ENCODE results near the gene JMJD1C. TPM values are rescaled to one million over a fixed set of nuclear protein-coding genes. Genes with fewer than 3 reads are reported as not detected.
"Not testable (repeated sequence)": the region's sequence is repeated elsewhere in the genome, so short reads cannot be mapped to it uniquely, and the experiment has no call there.

The JMJD1C gene
- total and polyA plus RNA-seq, 4 donors: 61.8 to 187 (median 99.9) TPM

DNA sequence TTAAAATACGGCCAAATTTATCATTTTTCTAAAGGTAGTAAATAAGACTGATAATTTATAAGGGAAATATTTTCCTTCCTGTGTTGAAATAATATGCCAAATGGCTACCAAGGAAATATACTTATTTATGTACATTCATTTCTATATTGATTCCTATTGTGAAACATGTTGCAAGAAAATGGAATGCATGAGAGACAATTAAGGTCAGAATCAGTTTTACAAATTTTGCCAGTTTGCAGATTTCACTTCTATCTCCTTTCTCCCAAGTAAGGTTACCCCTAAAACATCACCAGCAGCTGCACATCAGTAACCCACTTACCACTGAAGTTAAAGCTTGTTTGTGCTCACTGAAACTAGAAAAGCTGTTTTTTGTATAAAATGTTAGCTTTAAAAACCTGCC is 36.2 kb upstream of the JMJD1C start:
- Histone ChIP-seq H3K36me3 (ENCODE audit: control insufficient read depth, insufficient read depth, low read length) (no peaks in the 10 kb centered on the region), H3K4me3 (ENCODE audit: low read depth, low read length) (no peak overlapping the region), H3K4me1 (ENCODE audit: control insufficient read depth, insufficient read depth, low read length) (peaks cover 10% of the 10 kb centered on the region), H3K27ac (ENCODE audit: low read depth, low read length) (no peak overlapping the region), H3K9me3 (ENCODE audit: control insufficient read depth, insufficient read depth, low read length) (no peaks in the 10 kb centered on the region), H3K27me3 (ENCODE audit: control insufficient read depth, insufficient read depth, low read length) (no peaks in the 10 kb centered on the region)
- DNase-seq (ENCODE audit: low read depth in 4 of 6, low spot score in 6 of 6): no peak
- WGBS (ENCODE audit: insufficient coverage): no CpG with 5 or more reads among the region's 1 CpG

DNA sequence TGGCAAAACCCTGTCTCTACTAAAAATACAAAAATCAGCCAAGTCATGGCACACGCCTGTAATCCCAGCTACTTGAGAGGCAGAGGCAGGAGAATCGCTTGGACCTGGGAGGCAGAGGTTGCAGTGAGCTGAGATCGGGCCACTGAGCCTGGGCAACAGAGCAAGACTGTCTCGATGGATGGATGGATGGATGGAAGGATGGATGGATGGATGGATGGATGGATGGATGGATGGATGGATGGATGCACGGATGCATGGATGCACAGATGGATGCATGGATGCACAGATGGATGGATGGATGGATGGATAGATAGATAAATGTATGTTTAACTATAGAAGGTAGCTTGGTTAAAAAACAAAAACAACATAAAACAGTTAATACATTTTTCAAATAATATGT is 34.8 kb upstream of the JMJD1C start:
- 100% methylated on average over 3 of the region's 5 CpGs for WGBS (ENCODE audit: insufficient coverage)
- not testable (repeated sequence) for H3K27me3 ChIP-seq (ENCODE audit: control insufficient read depth, insufficient read depth, low read length); H3K4me3 ChIP-seq (ENCODE audit: low read depth, low read length); DNase-seq (ENCODE audit: low read depth in 4 of 6, low spot score in 6 of 6); H3K9me3 ChIP-seq (ENCODE audit: control insufficient read depth, insufficient read depth, low read length); H3K27ac ChIP-seq (ENCODE audit: low read depth, low read length); H3K36me3 ChIP-seq (ENCODE audit: control insufficient read depth, insufficient read depth, low read length); H3K4me1 ChIP-seq (ENCODE audit: control insufficient read depth, insufficient read depth, low read length)

- DNase-seq (ENCODE audit: low read depth in 4 of 6, low spot score in 6 of 6): no peak
- H3K27me3 ChIP-seq (ENCODE audit: control insufficient read depth, insufficient read depth, low read length): no peaks in the 10 kb centered on the region
- WGBS (ENCODE audit: insufficient coverage): 86% methylated on average over 1 of the region's 1 CpG
- no peaks in the 10 kb centered on the region for H3K9me3 ChIP-seq (ENCODE audit: control insufficient read depth, insufficient read depth, low read length)
- H3K36me3 ChIP-seq (ENCODE audit: control insufficient read depth, insufficient read depth, low read length): no peaks in the 10 kb centered on the region
- H3K4me3 ChIP-seq (ENCODE audit: low read depth, low read length): no peak overlapping the region
- peaks cover 4% of the 10 kb centered on the region for H3K4me1 ChIP-seq (ENCODE audit: control insufficient read depth, insufficient read depth, low read length)
- H3K27ac ChIP-seq (ENCODE audit: low read depth, low read length): no peak overlapping the region
These were observed 32.9 kb upstream of the JMJD1C start for GRCh38 chr10:63498665-63499064.

DNA sequence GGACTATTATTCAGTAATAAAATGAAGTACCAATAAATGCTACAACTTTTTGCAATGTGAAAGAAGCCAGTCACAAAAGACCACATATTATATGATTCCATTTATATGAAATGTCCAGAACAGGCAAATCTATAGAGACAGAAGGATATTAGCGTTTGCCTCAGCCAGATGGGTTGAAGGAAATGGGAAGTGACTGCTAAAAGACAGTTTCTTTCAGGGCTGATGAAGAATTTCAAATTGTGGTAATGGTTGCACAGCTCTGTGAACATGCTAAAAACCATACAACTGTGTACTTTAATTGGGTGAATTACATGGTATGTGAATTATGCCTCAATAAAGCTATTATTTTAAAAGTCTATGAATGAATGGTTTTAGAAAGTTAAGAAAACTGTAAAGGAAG is 31.5 kb upstream of the JMJD1C start:
- H3K4me1 ChIP-seq (ENCODE audit: control insufficient read depth, insufficient read depth, low read length): peaks cover 2% of the 10 kb centered on the region
- no peaks in the 10 kb centered on the region for H3K9me3 ChIP-seq (ENCODE audit: control insufficient read depth, insufficient read depth, low read length)
- DNase-seq (ENCODE audit: low read depth in 4 of 6, low spot score in 6 of 6): no peak
- H3K27me3 ChIP-seq (ENCODE audit: control insufficient read depth, insufficient read depth, low read length): no peaks in the 10 kb centered on the region
- no peak overlapping the region for H3K27ac ChIP-seq (ENCODE audit: low read depth, low read length)
- no peak overlapping the region for H3K4me3 ChIP-seq (ENCODE audit: low read depth, low read length)
- H3K36me3 ChIP-seq (ENCODE audit: control insufficient read depth, insufficient read depth, low read length): no peaks in the 10 kb centered on the region
- WGBS (ENCODE audit: insufficient coverage): 88% methylated on average over 1 of the region's 1 CpG

DNA sequence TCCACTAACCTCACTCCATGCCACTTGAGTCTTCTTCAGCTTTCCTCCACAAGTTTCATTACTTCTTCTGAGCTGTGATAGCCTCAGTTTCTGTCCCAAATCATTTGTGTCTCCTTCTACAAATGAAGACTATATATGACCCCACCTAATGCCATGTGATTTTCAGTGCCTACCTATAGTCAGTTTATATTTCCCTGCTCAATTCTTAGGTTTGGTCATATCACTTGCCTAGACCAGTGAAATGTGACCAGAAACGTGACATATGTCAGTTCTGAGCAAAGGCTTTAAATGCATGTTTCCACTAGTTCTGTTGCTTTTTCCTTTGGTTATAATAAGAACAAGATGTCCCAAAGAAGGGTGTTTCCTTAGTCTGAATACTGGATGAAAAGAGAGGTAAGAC is 30.8 kb upstream of the JMJD1C start:
- Histone ChIP-seq H3K4me1 (ENCODE audit: control insufficient read depth, insufficient read depth, low read length) (peaks cover 3% of the 10 kb centered on the region), H3K9me3 (ENCODE audit: control insufficient read depth, insufficient read depth, low read length) (no peaks in the 10 kb centered on the region), H3K27ac (ENCODE audit: low read depth, low read length) (no peak overlapping the region), H3K36me3 (ENCODE audit: control insufficient read depth, insufficient read depth, low read length) (no peaks in the 10 kb centered on the region), H3K4me3 (ENCODE audit: low read depth, low read length) (no peak overlapping the region), H3K27me3 (ENCODE audit: control insufficient read depth, insufficient read depth, low read length) (no peaks in the 10 kb centered on the region)
- DNase-seq (ENCODE audit: low read depth in 4 of 6, low spot score in 6 of 6): no peak
- WGBS (ENCODE audit: insufficient coverage): no CpG with 5 or more reads among the region's 1 CpG

DNA sequence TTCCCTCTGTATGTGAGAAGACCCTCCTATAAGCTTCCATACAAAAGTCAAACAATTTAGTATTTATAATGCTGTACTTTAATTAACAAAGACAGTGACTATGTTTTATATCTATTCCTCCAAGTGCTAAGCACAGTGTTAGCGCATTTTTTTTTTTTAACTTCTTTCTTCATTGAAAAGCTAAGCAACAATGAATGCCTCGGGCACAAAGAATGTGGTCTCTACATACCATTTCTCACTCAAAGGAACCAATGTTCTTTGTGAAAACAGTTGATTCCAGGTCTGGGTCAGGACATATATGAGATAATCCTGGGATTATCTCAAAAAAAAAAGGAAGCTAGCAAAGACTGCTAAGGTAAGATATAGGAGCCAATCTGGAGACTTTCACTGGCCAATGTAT is 29.2 kb upstream of the JMJD1C start:
- H3K27me3 ChIP-seq (ENCODE audit: control insufficient read depth, insufficient read depth, low read length): no peaks in the 10 kb centered on the region
- no peaks in the 10 kb centered on the region for H3K36me3 ChIP-seq (ENCODE audit: control insufficient read depth, insufficient read depth, low read length)
- H3K9me3 ChIP-seq (ENCODE audit: control insufficient read depth, insufficient read depth, low read length): no peaks in the 10 kb centered on the region
- no CpG with 5 or more reads among the region's 2 CpGs for WGBS (ENCODE audit: insufficient coverage)
- H3K4me1 ChIP-seq (ENCODE audit: control insufficient read depth, insufficient read depth, low read length): peaks cover 3% of the 10 kb centered on the region
- H3K27ac ChIP-seq (ENCODE audit: low read depth, low read length): no peak overlapping the region
- DNase-seq (ENCODE audit: low read depth in 4 of 6, low spot score in 6 of 6): no peak
- H3K4me3 ChIP-seq (ENCODE audit: low read depth, low read length): no peak overlapping the region

DNA sequence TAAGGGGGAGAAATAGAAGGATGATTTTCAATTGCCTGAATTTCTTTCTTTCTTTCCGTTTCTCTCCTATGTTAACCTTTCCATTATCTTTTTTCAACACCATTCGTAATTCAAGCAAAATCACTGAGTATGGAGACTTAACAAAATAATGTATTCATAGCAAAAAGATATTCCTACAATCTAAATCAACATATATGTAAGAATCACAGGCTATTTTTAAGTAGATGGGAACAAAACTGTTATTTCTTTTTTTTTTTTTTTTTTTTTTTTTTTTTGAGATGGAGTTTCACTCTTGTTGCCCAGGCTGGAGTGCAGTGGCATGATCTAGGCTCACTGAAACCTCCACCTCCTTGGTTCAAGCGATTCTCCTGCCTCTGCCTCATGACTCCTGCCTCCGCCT is 27.2 kb upstream of the JMJD1C start:
- no peak overlapping the region for H3K4me3 ChIP-seq (ENCODE audit: low read depth, low read length)
- no peak for DNase-seq (ENCODE audit: low read depth in 4 of 6, low spot score in 6 of 6)
- H3K27me3 ChIP-seq (ENCODE audit: control insufficient read depth, insufficient read depth, low read length): no peaks in the 10 kb centered on the region
- peaks cover 3% of the 10 kb centered on the region for H3K4me1 ChIP-seq (ENCODE audit: control insufficient read depth, insufficient read depth, low read length)
- peaks cover 2% of the 10 kb centered on the region for H3K9me3 ChIP-seq (ENCODE audit: control insufficient read depth, insufficient read depth, low read length)
- 100% methylated on average over 1 of the region's 4 CpGs for WGBS (ENCODE audit: insufficient coverage)
- H3K36me3 ChIP-seq (ENCODE audit: control insufficient read depth, insufficient read depth, low read length): no peaks in the 10 kb centered on the region
- no peak overlapping the region for H3K27ac ChIP-seq (ENCODE audit: low read depth, low read length)

GRCh38 chr10:63492317-63492690 is 26.5 kb upstream of the JMJD1C start:
- not testable (repeated sequence) for H3K36me3 ChIP-seq (ENCODE audit: control insufficient read depth, insufficient read depth, low read length); DNase-seq (ENCODE audit: low read depth in 4 of 6, low spot score in 6 of 6); H3K4me3 ChIP-seq (ENCODE audit: low read depth, low read length); H3K27me3 ChIP-seq (ENCODE audit: control insufficient read depth, insufficient read depth, low read length); H3K4me1 ChIP-seq (ENCODE audit: control insufficient read depth, insufficient read depth, low read length); H3K9me3 ChIP-seq (ENCODE audit: control insufficient read depth, insufficient read depth, low read length)
- H3K27ac ChIP-seq (ENCODE audit: low read depth, low read length): peak overlapping the region; percentile 43
- WGBS (ENCODE audit: insufficient coverage): 73% methylated on average over 4 of the region's 6 CpGs

DNA sequence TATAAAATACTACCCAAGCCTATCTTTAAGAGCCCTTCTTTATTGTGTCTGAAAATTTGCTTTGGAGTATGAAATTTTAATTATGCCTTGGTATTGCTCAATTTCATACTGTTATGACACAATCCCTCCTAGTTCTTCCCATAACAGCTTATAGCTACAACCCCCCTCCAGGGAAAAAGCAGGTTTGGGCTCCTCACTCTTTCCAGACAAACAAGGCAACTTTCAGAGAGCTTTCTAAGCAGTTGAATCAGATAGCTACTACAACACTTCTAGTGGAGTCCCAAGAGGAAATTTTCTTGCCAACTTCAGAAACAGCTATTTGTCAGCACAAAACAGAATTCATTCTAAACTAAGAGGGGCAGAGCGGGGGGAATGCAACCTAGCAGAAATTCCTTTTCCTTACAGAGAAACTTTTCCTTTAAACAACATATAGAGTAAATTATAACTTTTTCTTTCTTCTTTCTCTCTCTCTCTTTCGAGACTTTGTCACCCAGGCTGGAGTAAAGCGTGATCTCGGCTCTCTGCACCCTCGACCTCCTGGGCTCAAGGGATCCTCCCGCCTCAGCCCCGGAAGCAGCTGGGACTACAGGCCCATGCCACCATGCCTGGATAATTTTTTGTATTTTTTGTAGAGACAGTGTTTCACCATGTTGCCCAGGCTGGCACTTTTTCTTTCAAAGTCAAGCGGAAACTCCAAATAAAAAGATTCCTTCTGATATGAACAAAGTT is 26.0 kb upstream of the JMJD1C start:
- Histone ChIP-seq H3K27ac (ENCODE audit: low read depth, low read length) (peak overlapping the region; percentile 43), H3K4me3 (ENCODE audit: low read depth, low read length) (no peak overlapping the region), H3K27me3 (ENCODE audit: control insufficient read depth, insufficient read depth, low read length) (no peaks in the 10 kb centered on the region), H3K9me3 (ENCODE audit: control insufficient read depth, insufficient read depth, low read length) (peaks cover 2% of the 10 kb centered on the region), H3K4me1 (ENCODE audit: control insufficient read depth, insufficient read depth, low read length) (peaks cover 3% of the 10 kb centered on the region), H3K36me3 (ENCODE audit: control insufficient read depth, insufficient read depth, low read length) (no peaks in the 10 kb centered on the region)
- 93% methylated on average over 3 of the region's 8 CpGs for WGBS (ENCODE audit: insufficient coverage)
- DNase-seq (ENCODE audit: low read depth in 4 of 6, low spot score in 6 of 6): peak in 2 of 6 donors; percentile 7 to 46

GRCh38 chr10:63489838-63490237 is 24.1 kb upstream of the JMJD1C start:
- WGBS (ENCODE audit: insufficient coverage): 100% methylated on average over 2 of the region's 3 CpGs

More at GRCh38 chr10:63489838-63490237, 24.1 kb upstream of the JMJD1C start:
- H3K4me3 ChIP-seq (ENCODE audit: low read depth, low read length): no peak overlapping the region
- no peak for DNase-seq (ENCODE audit: low read depth in 4 of 6, low spot score in 6 of 6)
- peaks cover 2% of the 10 kb centered on the region for H3K9me3 ChIP-seq (ENCODE audit: control insufficient read depth, insufficient read depth, low read length)
- peaks cover 3% of the 10 kb centered on the region for H3K4me1 ChIP-seq (ENCODE audit: control insufficient read depth, insufficient read depth, low read length)
- H3K27me3 ChIP-seq (ENCODE audit: control insufficient read depth, insufficient read depth, low read length): no peaks in the 10 kb centered on the region
- no peak overlapping the region for H3K27ac ChIP-seq (ENCODE audit: low read depth, low read length)
- no peaks in the 10 kb centered on the region for H3K36me3 ChIP-seq (ENCODE audit: control insufficient read depth, insufficient read depth, low read length)

Data from spinal cord (tissue), 10 donors.